22Rv1 (cell line): ENCODE data around the gene DNAJC8.

Source experiments
- CTCF ChIP-seq: fragments of 450-650 bp; IDR thresholded peaks from 2 replicates; pipeline ENCODE4 v1.5.1; 2017; ENCODE audit warnings: mild to moderate bottlenecking
- ZFX ChIP-seq: fragments of 450-650 bp; IDR thresholded peaks from 2 replicates; pipeline ENCODE4 v1.6.1; 2017; ENCODE audit warnings: antibody characterized with exemption, borderline replicate concordance

GRCh38 chr1:28180306-28181305 is 52.2 kb downstream of the DNAJC8 start:
- no peak for TF ChIP-seq CTCF
- no peak for TF ChIP-seq ZFX
